GM12878 (cell line): ENCODE results near the gene ZBTB18. TPM values are rescaled to one million over a fixed set of nuclear protein-coding genes. Genes with fewer than 3 reads are reported as not detected.

Experiments used
- ATAC-seq: fragments of 200-7000 bp; cut with Tn5 transposase; 3 replicates; pipeline ENCODE4 v1.9.1; 2020; ENCODE audit warnings: mild to moderate bottlenecking, moderate library complexity
- BruUV-seq: library from RNA; stranded (reverse); fragments of 400-500 nt; replicated peaks from 2 replicates; lab custom pipeline; 2021; lab: Mats Ljungman, UMichigan
- CTCF ChIA-PET: fragments of 300-600 bp; sonication (Branson Sonifier 250); formaldehyde crosslinking; extraction: SDS; loops from one replicate; lab custom pipeline; 2021; ENCODE audit warnings: inconsistent platforms; lab: Yijun Ruan, JAX
- POLR2A ChIA-PET: fragments of 350-600 bp; formaldehyde crosslinking; extraction: SDS; loops from one replicate; lab custom pipeline; 2021; ENCODE audit warnings: inconsistent platforms; lab: Charles Lee
- RAD21 ChIA-PET: fragments of 300-600 bp; sonication (Branson Sonifier 250); formaldehyde crosslinking; loops from one replicate; lab custom pipeline; 2023; ENCODE audit warnings: antibody characterized with exemption; ENCODE audit not compliant: unreplicated experiment; lab: Charles Lee
- SMC1A ChIA-PET: fragments of 300-600 bp; sonication (Branson Sonifier 250); formaldehyde crosslinking; loops from one replicate; lab custom pipeline; 2023; ENCODE audit not compliant: unreplicated experiment, uncharacterized antibody; lab: Charles Lee
- DNase-seq: peaks from one replicate; pipeline ENCODE4 v3.0.0-alpha.2; 2011; ENCODE audit warnings: low read depth, low spot score
- FAIRE-seq: peaks from 3 replicates; lab custom pipeline; 2011; peaks lifted over from hg19 to GRCh38; lab: Jason Lieb, UNC
- H2AFZ ChIP-seq: 2 replicates; pipeline ENCODE4 v1.6.0; 2011; ENCODE audit warnings: low read depth, low read length, control low read depth; ENCODE audit not compliant: control insufficient read depth
- H3K27ac ChIP-seq: 2 replicates; pipeline ENCODE4 v1.5.1; 2011; ENCODE audit warnings: control low read depth; ENCODE audit not compliant: control insufficient read depth, insufficient read depth
- H3K27me3 ChIP-seq, 2 experiments: replicated peaks in 1 of 2; 2 replicates each; pipeline versions ENCODE4 v1.6.0 to v1.6.1; 2011; ENCODE audit warnings: low read length in 1 of 2; ENCODE audit not compliant: control insufficient read depth in 2 of 2, insufficient read depth in 2 of 2
- H3K36me3 ChIP-seq, 2 experiments: 2 replicates each; pipeline ENCODE4 v1.5.1; 2011; ENCODE audit warnings: low read length in 1 of 2; ENCODE audit not compliant: control insufficient read depth in 2 of 2, insufficient read depth in 2 of 2
- H3K4me1 ChIP-seq: 2 replicates; pipeline ENCODE4 v1.6.1; 2011; ENCODE audit warnings: mild to moderate bottlenecking, low read length, moderate library complexity, mixed read lengths; ENCODE audit not compliant: control insufficient read depth, insufficient read depth
- H3K4me2 ChIP-seq: 2 replicates; pipeline ENCODE4 v1.6.0; 2011; ENCODE audit warnings: control low read depth; ENCODE audit not compliant: control insufficient read depth, insufficient read depth
- H3K4me3 ChIP-seq: fragments of 200-600 bp; sonication (generic); 2 replicates; pipeline ENCODE4 v1.5.1; 2016
- H3K79me2 ChIP-seq: 2 replicates; pipeline ENCODE4 v1.6.0; 2011; ENCODE audit warnings: low read length; ENCODE audit not compliant: control insufficient read depth, insufficient read depth
- H3K9ac ChIP-seq: 2 replicates; pipeline ENCODE4 v1.8.0; 2011; ENCODE audit warnings: low read length, control low read depth, mixed read lengths; ENCODE audit not compliant: control insufficient read depth, insufficient read depth
- H3K9me3 ChIP-seq: replicated peaks from 3 replicates; pipeline ENCODE4 v1.5.1; 2011; ENCODE audit warnings: mild to moderate bottlenecking, low read length; ENCODE audit not compliant: control insufficient read depth, insufficient read depth
- H4K20me1 ChIP-seq: 2 replicates; pipeline ENCODE4 v1.6.0; 2011; ENCODE audit not compliant: control insufficient read depth, insufficient read depth
- CEBPB ChIP-seq, 2 experiments: fragments of 150-350 bp in 1 of 2; IDR thresholded peaks; 2 replicates each; pipeline ENCODE4 v1.6.1; 2012 to 2014; ENCODE audit warnings: low read depth in 2 of 2, low read length in 2 of 2, borderline replicate concordance in 1 of 2, inconsistent platforms in 1 of 2
- DPF2 ChIP-seq: fragments of 450-650 bp; IDR thresholded peaks from 2 replicates; pipeline ENCODE4 v1.6.1; 2017; ENCODE audit warnings: mild to moderate bottlenecking
- EP300 ChIP-seq, 2 experiments: fragments of 150-350 bp in 1 of 2; IDR thresholded peaks; 2 replicates each; pipeline ENCODE4 v1.6.1; 2011 to 2012; ENCODE audit warnings: low read depth in 2 of 2, low read length in 2 of 2, borderline replicate concordance in 1 of 2, improper control_type of control experiment in 1 of 2, inconsistent platforms in 1 of 2; ENCODE audit not compliant: control insufficient read depth in 1 of 2
- ETV6 ChIP-seq, 2 experiments: fragments of 450-650 bp in 1 of 2; IDR thresholded peaks in 1 of 2; conservative IDR thresholded peaks in 1 of 2; 2 replicates each; pipeline ENCODE4 v1.6.1; 2014; ENCODE audit warnings: antibody characterized with exemption in 1 of 2, borderline replicate concordance in 1 of 2, low read depth in 1 of 2, mild to moderate bottlenecking in 1 of 2, moderate library complexity in 1 of 2
- HDAC2 ChIP-seq: fragments of 200-600 bp; sonication (generic); IDR thresholded peaks from 2 replicates; pipeline ENCODE4 v1.6.1; 2017
- JUND ChIP-seq: IDR thresholded peaks from 2 replicates; pipeline ENCODE4 v1.6.1; 2012; ENCODE audit warnings: low read depth, mild to moderate bottlenecking, low read length, improper control_type of control experiment, moderate library complexity
- RELA ChIP-seq: fragments of 450-650 bp; IDR thresholded peaks from 2 replicates; pipeline ENCODE4 v1.8.0; 2014; ENCODE audit warnings: borderline replicate concordance; ENCODE audit not compliant: partially characterized antibody
- ZNF274 ChIP-seq: IDR thresholded peaks from one replicate; pipeline ENCODE4 v1.8.0; 2011; ENCODE audit not compliant: insufficient read length, insufficient read depth
- WGBS: methylation state at CpG from one replicate; pipeline ENCODE4 v1.1.6; 2016; ENCODE audit warnings: low lambda C conversion rate; ENCODE audit not compliant: insufficient replicate concordance, insufficient coverage; ENCODE audit errors: missing lambda C conversion rate; 5-methylcytosine and 5-hydroxymethylcytosine counted together
- in situ Hi-C: fragments of 300-500 bp; cut with MboI; formaldehyde crosslinking; loops from 9 replicates; pipeline ENCODE4 v1.14.3; 2018; ENCODE audit warnings: mixed read lengths
- intact Hi-C: fragments of 100-400 bp; cut with micrococcal nuclease; formaldehyde crosslinking; loops from one replicate; pipeline ENCODE4 v1.14.2; 2022; ENCODE audit not compliant: unreplicated experiment
- polyA plus RNA-seq, 11 experiments: library from polyadenylated mRNA; depleted of rRNA in 4 of 11; unstranded in 6 of 11; stranded (reverse) in 5 of 11; fragments of >200 nt; fragmentation: Nextera tagmentation in 4 of 11; fragmentation: Illumina TruSeq in 1 of 11; extraction: Ambion mirVana in 4 of 11; extraction: Trizol in 1 of 11; gene quantifications; 1 replicate in 1 of 11; 2 replicates in 10 of 11; pipeline versions ENCODE4 v1.2.1 to v1.2.3, GENCODE V29; 2011 to 2016; ENCODE audit warnings: inconsistent platforms in 2 of 11, missing spikeins in 2 of 11, low read depth in 1 of 11
- total RNA-seq, 4 experiments: library from RNA; depleted of rRNA in 3 of 4; stranded (reverse); fragments of >200 nt in 3 of 4; fragmentation: Illumina TruSeq in 1 of 4; extraction: Trizol in 1 of 4; gene quantifications; 2 replicates each; pipeline versions ENCODE4 v1.2.1 to v1.2.3, GENCODE V29; 2013 to 2021
- TF ChIP-seq, protein P1 (sequence below): fragments of 450-650 bp; IDR thresholded peaks from 2 replicates; pipeline ENCODE4 v1.6.1; 2016; ENCODE audit warnings: mild to moderate bottlenecking

Gene ZBTB18
- total and polyA plus RNA-seq, 10 of the 15 experiments (the other 5 are each of a cell fraction or from before 2014, with no cell fraction given): 0.27 to 8.6 (median 6.1) TPM

DNA sequence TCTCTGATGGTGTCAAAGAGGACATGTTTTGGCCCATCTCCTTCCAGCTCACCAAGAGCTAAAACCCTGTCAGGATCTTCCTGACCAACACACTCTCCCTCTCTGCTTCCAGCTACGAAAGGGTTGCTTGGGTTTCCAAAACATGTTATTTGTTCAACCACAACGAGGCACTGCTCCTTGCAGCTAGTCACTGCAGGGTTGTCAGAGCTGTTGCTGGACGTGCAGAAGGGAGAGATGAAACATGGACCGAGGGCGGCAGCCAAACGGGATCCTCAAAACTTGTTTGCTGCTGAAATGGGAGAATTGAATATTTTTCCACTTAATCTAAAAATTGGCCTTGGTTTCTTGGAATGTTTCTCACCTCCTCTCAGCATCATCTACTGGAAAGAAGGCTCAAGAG lies 12.4 kb downstream of the ZBTB18 start:
- H3K4me2 ChIP-seq: no peak overlapping the region
- H3K79me2 ChIP-seq: no peaks in the 10 kb centered on the region
- no peaks in the 10 kb centered on the region for H3K4me1 ChIP-seq
- H4K20me1 ChIP-seq: no peaks in the 10 kb centered on the region
- no peaks in the 10 kb centered on the region; a peak in 2 of 4 replicates for H3K27me3 ChIP-seq
- TF ChIP-seq ETV6 (conservative IDR thresholded peaks at IDR 0.05 in 1 of 2, IDR thresholded peaks at IDR 0.05 in 1 of 2; ENCODE audit: borderline replicate concordance in 1 of 2, low read depth in 1 of 2) (no peak), EP300 (IDR thresholded peaks at IDR 0.05; ENCODE audit: borderline replicate concordance in 1 of 2, control insufficient read depth in 1 of 2, low read depth in 2 of 2, low read length in 2 of 2) (no peak), RELA (no peak), CEBPB (IDR thresholded peaks at IDR 0.05; ENCODE audit: borderline replicate concordance in 1 of 2, low read depth in 2 of 2, low read length in 2 of 2) (no peak), ZNF274 (no peak), DPF2 (no peak), JUND (no peak), HDAC2 (no peak)
- TF ChIP-seq, protein P1, sequence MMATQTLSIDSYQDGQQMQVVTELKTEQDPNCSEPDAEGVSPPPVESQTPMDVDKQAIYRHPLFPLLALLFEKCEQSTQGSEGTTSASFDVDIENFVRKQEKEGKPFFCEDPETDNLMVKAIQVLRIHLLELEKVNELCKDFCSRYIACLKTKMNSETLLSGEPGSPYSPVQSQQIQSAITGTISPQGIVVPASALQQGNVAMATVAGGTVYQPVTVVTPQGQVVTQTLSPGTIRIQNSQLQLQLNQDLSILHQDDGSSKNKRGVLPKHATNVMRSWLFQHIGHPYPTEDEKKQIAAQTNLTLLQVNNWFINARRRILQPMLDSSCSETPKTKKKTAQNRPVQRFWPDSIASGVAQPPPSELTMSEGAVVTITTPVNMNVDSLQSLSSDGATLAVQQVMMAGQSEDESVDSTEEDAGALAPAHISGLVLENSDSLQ: no peak
- 67% methylated on average over 6 of the region's 6 CpGs for WGBS
- H3K36me3 ChIP-seq: no peaks in the 10 kb centered on the region
- ChIA-PET CTCF (no interaction called here), SMC1A (interaction anchor here (1.2 to 7.3 kb wide), 3 partner anchors 11 to 17 kb away, joined by 3 to 45 read pairs (median 4); partner anchors contain the start of gene ZBTB18), RAD21 (no interaction called here), POLR2A (interaction anchor here (2.2 kb wide), 1 partner anchor 11 kb away, joined by 8 read pairs; the partner anchor contains the start of gene ZBTB18)
- in situ Hi-C loops (no loop called here), intact Hi-C loops (no loop called here)
- FAIRE-seq: no peak
- no peaks in the 10 kb centered on the region for H3K9me3 ChIP-seq
- DNase-seq: no peak
- H3K27ac ChIP-seq: no peak overlapping the region
- no peak overlapping the region for H3K9ac ChIP-seq
- H3K4me3 ChIP-seq: no peak overlapping the region
- ATAC-seq: no peak
- no peak overlapping the region for H2AFZ ChIP-seq
- BruUV-seq: no TSS peak
